NOMO-1 treated with dmso at 0.1 percent for 144 hours (cell line): ENCODE measurements around the gene ARHGEF37.
"Not testable (repeated sequence)": the region's sequence is repeated elsewhere in the genome, so short reads cannot be mapped to it uniquely, and the experiment has no call there.

Experiments used
- DNase-seq: peaks from one replicate; lab custom pipeline; 2025; ENCODE audit not compliant: unreplicated experiment; lab: John Stamatoyannopoulos, UW

The ARHGEF37 gene

GRCh38 chr5:149563466-149563865, 17.8 kb upstream of the ARHGEF37 start:
- no peak for DNase-seq

- peak; percentile 10 for DNase-seq
These were observed 16.7 kb upstream of the ARHGEF37 start for GRCh38 chr5:149564542-149565140.

- DNase-seq, result no peak
These were observed 14.1 kb upstream of the ARHGEF37 start for GRCh38 chr5:149567226-149567625.

GRCh38 chr5:149572170-149572569, 9.1 kb upstream of the ARHGEF37 start:
- DNase-seq, result no peak

GRCh38 chr5:149572576-149573231, 8.6 kb upstream of the ARHGEF37 start:
- no peak for DNase-seq

- no peak for DNase-seq
These were observed 6.2 kb upstream of the ARHGEF37 start for GRCh38 chr5:149575131-149575530.

GRCh38 chr5:149576021-149576420, 5.3 kb upstream of the ARHGEF37 start:
- DNase-seq, result no peak

- DNase-seq, result no peak
These were observed 2.4 kb upstream of the ARHGEF37 start for GRCh38 chr5:149578896-149579295.

GRCh38 chr5:149580808-149581191, 498 bp upstream of the ARHGEF37 start:
- DNase-seq, result no peak

GRCh38 chr5:149581931-149582768, 852 bp downstream of the ARHGEF37 start:
- no peak for DNase-seq

GRCh38 chr5:149583394-149583793, 2.1 kb downstream of the ARHGEF37 start:
- no peak for DNase-seq

- no peak for DNase-seq
These were observed 2.8 kb downstream of the ARHGEF37 start for GRCh38 chr5:149584121-149584520.

GRCh38 chr5:149585910-149586309, 4.6 kb downstream of the ARHGEF37 start:
- DNase-seq, result no peak

GRCh38 chr5:149586708-149587318, 5.5 kb downstream of the ARHGEF37 start:
- no peak for DNase-seq

- DNase-seq, result no peak
These were observed 7.6 kb downstream of the ARHGEF37 start for GRCh38 chr5:149588936-149589335.

GRCh38 chr5:149593370-149593769, 12.1 kb downstream of the ARHGEF37 start:
- DNase-seq, result no peak

GRCh38 chr5:149594206-149594895, 13.1 kb downstream of the ARHGEF37 start:
- no peak for DNase-seq

- not testable (repeated sequence) for DNase-seq
These were observed 13.8 kb downstream of the ARHGEF37 start for GRCh38 chr5:149595105-149595504.

GRCh38 chr5:149596712-149597111, 15.4 kb downstream of the ARHGEF37 start:
- no peak for DNase-seq

- DNase-seq, result no peak
These were observed 16.3 kb downstream of the ARHGEF37 start for GRCh38 chr5:149597618-149598017.

GRCh38 chr5:149598234-149598633, 16.9 kb downstream of the ARHGEF37 start:
- DNase-seq, result not testable (repeated sequence)
